ENCODE results near the gene LCMT2.

LCMT2 gene

GRCh38 chr15:43317566-43318184 is 12.7 kb downstream of the LCMT2 start:
- no peaks in the 10 kb centered on the region for H3K27me3 ChIP-seq (ENCODE audit: insufficient read depth, low read depth, severe bottlenecking)
- no peaks in the 10 kb centered on the region for H3K9me3 ChIP-seq (ENCODE audit: severe bottlenecking)
- H3K27ac ChIP-seq = no peak overlapping the region
- no peaks in the 10 kb centered on the region for H3K36me3 ChIP-seq
- TF ChIP-seq CTCF (IDR thresholded peaks at IDR 0.05; ENCODE audit: low read depth, low read length) = no peak
- no peak overlapping the region for H3K4me3 ChIP-seq (ENCODE audit: low read depth, low read length)
- DNase-seq = no peak

- TF ChIP-seq CTCF (IDR thresholded peaks at IDR 0.05; ENCODE audit: low read depth, low read length) = no peak
These were observed 13.4 kb downstream of the LCMT2 start for GRCh38 chr15:43316971-43317346.

DNA sequence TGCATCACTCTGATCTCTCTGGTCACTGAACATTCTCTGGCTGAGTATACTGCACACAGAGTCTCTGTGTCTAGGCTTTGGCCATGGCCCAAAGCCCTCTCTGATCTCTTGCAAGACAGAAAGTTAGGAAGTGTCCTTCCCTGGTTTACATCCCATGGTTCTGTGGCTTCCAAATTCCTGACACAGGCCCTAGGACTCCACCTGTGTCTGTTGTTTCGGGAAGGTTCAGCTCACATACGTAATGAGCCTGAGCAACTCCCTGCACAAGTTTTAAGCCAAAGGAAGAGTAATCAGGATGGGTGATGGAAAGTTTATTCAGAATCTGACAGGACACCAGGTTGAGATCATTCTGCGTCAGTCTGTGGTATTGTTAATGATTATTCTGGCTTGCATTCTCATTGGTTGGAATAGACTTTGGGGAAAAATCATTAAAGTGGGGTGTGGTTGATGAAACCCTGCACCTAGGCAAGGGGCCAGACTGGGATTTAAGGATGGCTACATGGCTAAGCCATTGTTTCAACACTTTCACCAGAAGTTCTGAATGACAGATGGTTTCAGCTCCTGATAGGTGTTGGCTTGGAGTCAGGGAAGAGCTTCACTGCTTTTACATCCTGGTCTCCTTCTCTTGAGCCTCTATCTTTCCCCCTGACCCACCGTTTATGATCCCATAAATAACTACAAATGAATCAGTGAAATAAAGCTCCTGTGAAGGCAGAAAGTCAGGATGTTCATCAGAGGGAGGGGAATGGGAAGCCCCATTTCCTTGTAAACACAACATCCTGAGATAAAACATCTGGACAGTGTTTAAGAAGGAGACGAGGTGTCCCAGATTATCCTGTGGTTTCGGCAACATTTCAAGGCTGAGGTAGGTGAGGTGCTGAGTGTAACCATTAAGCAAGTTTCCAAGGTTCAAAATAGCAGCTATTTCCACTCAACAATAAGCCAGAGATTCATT is 14.1 kb downstream of the LCMT2 start:
- no peaks in the 10 kb centered on the region for H3K27me3 ChIP-seq (ENCODE audit: insufficient read depth, low read depth, severe bottlenecking)
- TF ChIP-seq CTCF (IDR thresholded peaks at IDR 0.05; ENCODE audit: low read depth, low read length) = no peak
- H3K9me3 ChIP-seq (ENCODE audit: severe bottlenecking) = no peaks in the 10 kb centered on the region
- H3K36me3 ChIP-seq = no peaks in the 10 kb centered on the region
- no peak overlapping the region for H3K27ac ChIP-seq
- no peak for DNase-seq
- no peak overlapping the region for H3K4me3 ChIP-seq (ENCODE audit: low read depth, low read length)

More at GRCh38 chr15:43316971-43317346, 13.4 kb downstream of the LCMT2 start:
- H3K9me3 ChIP-seq (ENCODE audit: severe bottlenecking) = no peaks in the 10 kb centered on the region
- no peaks in the 10 kb centered on the region for H3K27me3 ChIP-seq (ENCODE audit: insufficient read depth, low read depth, severe bottlenecking)
- H3K27ac ChIP-seq = no peak overlapping the region
- DNase-seq = no peak
- no peaks in the 10 kb centered on the region for H3K36me3 ChIP-seq
- no peak overlapping the region for H3K4me3 ChIP-seq (ENCODE audit: low read depth, low read length)

- no peaks in the 10 kb centered on the region for H3K36me3 ChIP-seq
- H3K4me3 ChIP-seq (ENCODE audit: low read depth, low read length) = no peak overlapping the region
- no peak for DNase-seq
- no peak overlapping the region for H3K27ac ChIP-seq
- H3K27me3 ChIP-seq (ENCODE audit: insufficient read depth, low read depth, severe bottlenecking) = no peaks in the 10 kb centered on the region
- no peak for TF ChIP-seq CTCF (IDR thresholded peaks at IDR 0.05; ENCODE audit: low read depth, low read length)
- no peaks in the 10 kb centered on the region for H3K9me3 ChIP-seq (ENCODE audit: severe bottlenecking)
These were observed 16.2 kb downstream of the LCMT2 start for GRCh38 chr15:43314171-43314570.

GRCh38 chr15:43312378-43312777 is 18.0 kb downstream of the LCMT2 start:
- Histone ChIP-seq H3K4me3 (ENCODE audit: low read depth, low read length) (no peak overlapping the region), H3K27ac (no peak overlapping the region), H3K9me3 (ENCODE audit: severe bottlenecking) (no peaks in the 10 kb centered on the region), H3K36me3 (no peaks in the 10 kb centered on the region), H3K27me3 (ENCODE audit: insufficient read depth, low read depth, severe bottlenecking) (no peaks in the 10 kb centered on the region)
- TF ChIP-seq CTCF (IDR thresholded peaks at IDR 0.05; ENCODE audit: low read depth, low read length) = no peak
- DNase-seq = no peak
